Type B pancreatic cell (in vitro differentiated cells): Measurements from ENCODE around the gene TMEM132E. TPM values are rescaled to one million over a fixed set of nuclear protein-coding genes. Genes with fewer than 3 reads are reported as not detected.

Experiments used
- DNase-seq: peaks from one replicate; pipeline ENCODE4 v3.0.0; 2021; ENCODE audit warnings: mixed read lengths; ENCODE audit not compliant: unreplicated experiment; ENCODE audit errors: extremely low spot score
- H3K27ac Mint-ChIP-seq: 2 replicates; pipeline ENCODE4 v1.8.0; 2021; ENCODE audit warnings: mild to moderate bottlenecking, mixed read lengths
- H3K27me3 Mint-ChIP-seq: 2 replicates; pipeline ENCODE4 v1.8.0; 2021; ENCODE audit warnings: mixed read lengths
- H3K36me3 Mint-ChIP-seq: 2 replicates; pipeline ENCODE4 v1.8.0; 2021; ENCODE audit warnings: mixed read lengths
- H3K4me1 Mint-ChIP-seq: one replicate; pipeline ENCODE4 v1.8.0; 2021; ENCODE audit warnings: mixed read lengths; ENCODE audit not compliant: unreplicated experiment
- H3K4me3 Mint-ChIP-seq: 2 replicates; pipeline ENCODE4 v1.8.0; 2021; ENCODE audit warnings: mild to moderate bottlenecking, mixed read lengths
- H3K9me3 Mint-ChIP-seq: 2 replicates; pipeline ENCODE4 v1.8.0; 2021; ENCODE audit warnings: mixed read lengths
- CTCF ChIP-seq: fragments of 200-600 bp; sonication (generic); conservative IDR thresholded peaks from 2 replicates; pipeline ENCODE4 v1.5.0; 2021; ENCODE audit warnings: antibody characterized with exemption, mild to moderate bottlenecking
- total RNA-seq: library from RNA; stranded (reverse); gene quantifications from 2 replicates; pipeline ENCODE4 v1.2.1, GENCODE V29; 2021; ENCODE audit warnings: low replicate concordance

TMEM132E gene
- total RNA-seq, 1 donor from 2014 or later = 0.92 TPM

- TF ChIP-seq CTCF = no peak
- DNase-seq = no peak
- H3K27me3 Mint-ChIP-seq = peaks cover 40% of the 10 kb centered on the region
- H3K27ac Mint-ChIP-seq = no peak overlapping the region
- H3K36me3 Mint-ChIP-seq = no peaks in the 10 kb centered on the region
- H3K4me1 Mint-ChIP-seq = no peaks in the 10 kb centered on the region
- H3K9me3 Mint-ChIP-seq = no peaks in the 10 kb centered on the region
- H3K4me3 Mint-ChIP-seq = no peak overlapping the region
Observed at GRCh38 chr17:34673516-34673915, 94.1 kb downstream of the TMEM132E start.

- Mint-ChIP-seq H3K27ac (no peak overlapping the region), H3K4me3 (no peak overlapping the region), H3K9me3 (no peaks in the 10 kb centered on the region), H3K4me1 (no peaks in the 10 kb centered on the region), H3K27me3 (peaks cover 39% of the 10 kb centered on the region), H3K36me3 (no peaks in the 10 kb centered on the region)
- TF ChIP-seq CTCF = no peak
- DNase-seq = no peak
Observed at GRCh38 chr17:34673995-34674890, 94.9 kb downstream of the TMEM132E start.

- H3K27me3 Mint-ChIP-seq = peaks cover 35% of the 10 kb centered on the region
- TF ChIP-seq CTCF = no peak
- no peaks in the 10 kb centered on the region for H3K4me1 Mint-ChIP-seq
- DNase-seq = no peak
- no peaks in the 10 kb centered on the region for H3K36me3 Mint-ChIP-seq
- no peaks in the 10 kb centered on the region for H3K9me3 Mint-ChIP-seq
- no peak overlapping the region for H3K4me3 Mint-ChIP-seq
- no peak overlapping the region for H3K27ac Mint-ChIP-seq
Observed at GRCh38 chr17:34675143-34675542, 95.8 kb downstream of the TMEM132E start.

- no peaks in the 10 kb centered on the region for H3K36me3 Mint-ChIP-seq
- H3K4me1 Mint-ChIP-seq = no peaks in the 10 kb centered on the region
- no peak overlapping the region for H3K4me3 Mint-ChIP-seq
- peaks cover 36% of the 10 kb centered on the region for H3K27me3 Mint-ChIP-seq
- TF ChIP-seq CTCF = no peak
- H3K27ac Mint-ChIP-seq = no peak overlapping the region
- H3K9me3 Mint-ChIP-seq = no peaks in the 10 kb centered on the region
- no peak for DNase-seq
Observed at GRCh38 chr17:34675605-34676004, 96.2 kb downstream of the TMEM132E start.

GRCh38 chr17:34680151-34680550 is 100.8 kb downstream of the TMEM132E start:
- no peak for DNase-seq
- H3K27me3 Mint-ChIP-seq = peaks cover 35% of the 10 kb centered on the region
- no peak overlapping the region for H3K27ac Mint-ChIP-seq
- no peaks in the 10 kb centered on the region for H3K9me3 Mint-ChIP-seq
- no peak for TF ChIP-seq CTCF
- no peak overlapping the region for H3K4me3 Mint-ChIP-seq
- no peaks in the 10 kb centered on the region for H3K36me3 Mint-ChIP-seq
- H3K4me1 Mint-ChIP-seq = no peaks in the 10 kb centered on the region
